GM13977 (cell line): ENCODE results near the gene IL18R1.

ENCODE experiments used
- DNase-seq: peaks from one replicate; pipeline ENCODE4 v3.0.0; 2012; ENCODE audit warnings: low spot score
- CTCF ChIP-seq: IDR thresholded peaks from 2 replicates; pipeline ENCODE4 v1.5.1; 2012; ENCODE audit warnings: mild to moderate bottlenecking, control low read depth; ENCODE audit not compliant: insufficient read depth; ENCODE audit errors: extremely low read depth, missing control alignments
- in situ Hi-C: fragments of 300-500 bp; cut with MboI; formaldehyde crosslinking; loops from one replicate; pipeline ENCODE4 v1.12.0; 2022; ENCODE audit warnings: low sequenced_read_pairs, low pct_unique_long_range_greater_than_20kb, mixed read lengths, inconsistent platforms; ENCODE audit not compliant: unreplicated experiment

Gene IL18R1

DNA sequence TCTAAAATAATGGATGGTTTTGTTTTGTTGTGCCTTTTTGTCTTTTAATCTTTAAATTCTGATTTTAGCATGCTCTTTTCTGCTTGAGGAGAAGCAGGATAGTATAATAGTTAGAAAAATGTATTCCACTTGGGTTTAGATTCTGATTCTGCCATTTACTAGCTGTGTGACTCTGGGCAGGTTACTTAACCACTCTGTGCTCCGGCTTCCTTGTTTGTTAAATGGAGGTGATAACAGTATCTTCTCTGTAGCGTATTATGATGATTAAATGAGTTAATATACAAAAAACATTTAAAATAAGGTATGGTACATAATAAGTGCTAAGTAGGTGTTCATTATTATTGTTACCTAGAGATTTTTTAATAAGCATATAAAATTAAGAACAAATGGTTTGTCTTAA is 40.4 kb downstream of the IL18R1 start:
- TF ChIP-seq CTCF, result no peak
- in situ Hi-C loops, result no loop called here
- no peak for DNase-seq

DNA sequence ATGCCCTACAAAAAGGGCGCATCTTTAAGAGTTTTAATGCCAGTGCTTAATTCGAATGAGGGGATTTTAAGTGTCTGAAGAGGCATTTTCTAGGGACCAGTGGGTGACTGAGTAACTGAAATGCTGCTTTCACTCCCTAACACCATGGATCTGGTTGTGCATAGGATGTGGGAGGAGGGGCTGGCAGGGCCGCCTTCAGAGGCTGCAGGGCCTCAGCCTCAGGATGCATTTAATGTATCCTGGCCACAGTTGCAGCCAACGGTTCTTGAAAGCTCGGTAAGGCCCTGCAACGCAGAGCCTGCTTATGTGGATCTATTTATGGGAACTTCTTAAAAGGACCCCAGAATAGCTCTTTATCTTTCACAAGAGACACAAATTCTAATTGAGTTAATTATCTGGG is 41.6 kb downstream of the IL18R1 start:
- no peak for DNase-seq
- in situ Hi-C loops, result no loop called here
- no peak for TF ChIP-seq CTCF

DNA sequence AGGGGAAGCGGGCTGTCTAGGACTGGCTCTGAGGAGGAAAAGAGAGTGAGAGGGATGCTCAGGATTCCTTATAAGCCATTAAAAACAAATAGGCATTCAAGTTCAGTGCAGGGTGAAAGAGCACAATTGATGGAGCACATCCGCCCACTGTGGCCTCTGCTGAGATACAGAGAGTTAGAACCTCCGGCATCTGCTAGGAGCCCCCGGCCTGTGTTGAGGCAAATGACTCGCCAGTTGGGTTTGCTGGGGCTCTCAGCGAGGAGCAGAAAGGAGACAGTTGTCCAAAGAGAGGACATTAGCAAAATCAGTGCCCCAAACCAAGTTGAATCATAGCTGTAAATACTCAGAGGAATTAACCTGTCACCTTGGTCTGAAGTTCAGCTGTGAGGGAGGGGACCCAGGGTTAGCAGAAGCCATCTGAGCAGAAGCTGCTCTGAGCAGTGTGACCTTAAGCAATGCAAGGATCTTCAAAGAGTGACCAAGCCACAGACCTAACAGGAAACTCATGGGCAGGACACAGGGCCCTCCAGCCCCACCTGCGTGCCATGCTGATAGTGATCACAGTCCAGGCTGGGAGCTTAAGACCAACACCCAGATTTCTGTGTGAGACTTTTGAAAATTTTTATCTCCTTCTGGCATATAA is 44.0 kb downstream of the IL18R1 start:
- in situ Hi-C loops, result no loop called here
- TF ChIP-seq CTCF, result no peak
- no peak for DNase-seq

GRCh38 chr2:102401456-102401855 is 45.9 kb downstream of the IL18R1 start:
- TF ChIP-seq CTCF, result no peak
- DNase-seq, result no peak
- in situ Hi-C loops, result no loop called here

DNA sequence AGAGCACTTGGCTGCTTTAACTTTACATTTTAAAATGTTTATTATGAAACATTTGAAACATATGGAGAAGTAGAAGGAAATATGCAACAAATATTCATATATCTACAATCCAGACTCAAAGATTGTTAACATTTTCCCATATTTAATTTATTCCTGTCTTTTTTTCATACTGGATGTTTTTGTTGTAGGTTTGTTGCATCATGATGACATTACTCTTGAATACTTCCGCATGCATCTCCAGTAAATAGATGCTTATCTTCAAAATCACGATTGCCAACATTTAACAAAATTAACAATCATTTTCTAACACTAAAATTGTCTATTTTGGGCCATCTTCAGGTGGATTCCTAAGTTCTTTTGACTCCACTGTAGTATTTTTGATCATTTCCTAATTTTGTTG is 46.3 kb downstream of the IL18R1 start:
- in situ Hi-C loops, result no loop called here
- no peak for TF ChIP-seq CTCF

GRCh38 chr2:102410952-102411351 is 55.4 kb downstream of the IL18R1 start:
- no peak for DNase-seq
- in situ Hi-C loops, result no loop called here
- no peak for TF ChIP-seq CTCF

More for the DNA sequence above, 46.3 kb downstream of the IL18R1 start:
- no peak for DNase-seq
